Measurements from ENCODE around the gene KCNJ5.
A peak's percentile ranks its signal among the peaks of the same experiment; 100 is the strongest.

KCNJ5 gene

DNA sequence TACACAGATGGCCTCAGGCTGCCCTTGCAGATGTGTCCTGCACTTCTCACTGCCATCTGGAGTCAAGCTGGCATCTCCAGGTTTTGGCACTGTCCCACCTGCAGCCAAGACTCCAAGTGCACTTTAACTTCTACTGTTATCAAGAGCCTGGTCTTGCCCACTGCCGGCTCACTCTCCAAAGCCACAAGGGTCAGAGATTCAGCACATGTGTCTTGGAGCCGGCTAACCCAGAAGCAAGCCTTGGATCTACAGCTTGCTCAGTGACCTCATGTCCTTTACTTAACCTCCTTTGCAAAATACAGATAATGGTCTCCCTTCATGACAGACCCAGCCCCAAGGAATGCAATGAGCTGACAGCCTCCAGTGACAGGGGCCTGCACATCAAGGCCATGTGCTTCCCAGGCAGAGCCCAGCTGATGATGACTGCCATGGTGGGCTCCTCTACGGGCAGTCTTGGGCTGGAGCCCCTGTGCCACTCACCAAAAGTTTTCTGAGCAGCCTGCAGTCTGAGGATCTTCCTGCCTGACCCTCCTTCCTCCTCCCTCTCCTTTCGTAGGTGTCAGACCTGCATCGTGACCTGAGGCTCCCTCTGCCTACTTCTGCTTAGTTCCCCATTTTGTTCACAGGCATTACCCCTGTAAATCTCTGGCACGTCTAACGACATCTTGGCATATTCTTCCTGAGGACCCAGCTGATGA, 42.5 kb downstream of the KCNJ5 start:
- no peak for DNase-seq (ENCODE audit: low spot score)

DNA sequence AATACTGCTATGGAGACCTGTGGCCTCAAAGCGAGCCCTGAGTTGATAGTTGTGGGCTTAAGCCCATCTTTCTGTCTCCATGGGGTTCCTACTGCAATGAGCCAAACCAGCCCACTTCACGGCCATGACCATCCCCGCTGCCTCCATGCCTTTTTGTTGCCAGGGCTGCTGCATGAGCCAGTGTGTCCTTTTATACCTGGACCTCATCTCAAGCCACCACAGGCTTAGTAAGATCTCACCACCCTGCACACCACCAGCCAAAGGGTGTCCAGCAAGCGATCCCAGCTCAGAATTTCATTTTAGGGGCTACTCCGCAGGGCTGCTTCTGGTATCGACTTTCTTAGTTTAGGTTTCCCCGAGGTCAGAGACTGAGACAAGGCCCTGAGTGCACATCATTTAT, 43.2 kb downstream of the KCNJ5 start:
- no peak for DNase-seq (ENCODE audit: low spot score)

GRCh38 chr11:128934926-128935325, 43.8 kb downstream of the KCNJ5 start:
- DNase-seq (ENCODE audit: low spot score): no peak

DNA sequence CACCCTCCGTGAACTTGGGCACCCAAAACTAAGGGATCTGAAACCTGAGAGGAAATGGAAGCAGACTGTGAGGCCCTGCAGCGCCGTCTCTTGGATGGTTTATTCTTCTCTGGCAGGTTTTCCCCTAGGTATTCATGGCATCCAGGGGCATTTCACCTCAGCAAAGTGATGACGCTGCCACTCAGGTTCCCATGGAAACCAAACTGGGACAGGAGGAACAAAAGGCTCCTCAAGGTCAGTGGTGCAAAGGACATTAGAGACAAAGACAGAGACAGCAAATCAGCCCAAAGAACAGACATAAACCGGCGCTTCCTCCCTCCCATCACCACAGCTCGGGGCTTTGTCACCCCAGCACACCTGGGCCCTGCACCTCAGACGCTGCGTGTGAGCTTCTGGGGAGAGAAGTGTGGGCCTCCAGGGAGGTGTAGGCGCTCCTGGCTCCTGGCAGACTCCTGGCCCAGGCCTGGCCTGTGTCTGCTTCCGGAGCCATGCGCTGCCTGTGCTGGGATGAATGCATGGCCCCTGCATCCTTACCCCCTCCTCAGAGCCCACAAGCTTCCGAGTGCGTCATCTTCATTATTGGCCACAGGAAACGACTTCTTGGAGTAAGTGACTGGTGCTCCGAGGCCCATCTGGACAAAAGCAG, 45.6 kb downstream of the KCNJ5 start:
- DNase-seq (ENCODE audit: low spot score): no peak

GRCh38 chr11:128937480-128937879, 46.3 kb downstream of the KCNJ5 start:
- no peak for DNase-seq (ENCODE audit: low spot score)

DNA sequence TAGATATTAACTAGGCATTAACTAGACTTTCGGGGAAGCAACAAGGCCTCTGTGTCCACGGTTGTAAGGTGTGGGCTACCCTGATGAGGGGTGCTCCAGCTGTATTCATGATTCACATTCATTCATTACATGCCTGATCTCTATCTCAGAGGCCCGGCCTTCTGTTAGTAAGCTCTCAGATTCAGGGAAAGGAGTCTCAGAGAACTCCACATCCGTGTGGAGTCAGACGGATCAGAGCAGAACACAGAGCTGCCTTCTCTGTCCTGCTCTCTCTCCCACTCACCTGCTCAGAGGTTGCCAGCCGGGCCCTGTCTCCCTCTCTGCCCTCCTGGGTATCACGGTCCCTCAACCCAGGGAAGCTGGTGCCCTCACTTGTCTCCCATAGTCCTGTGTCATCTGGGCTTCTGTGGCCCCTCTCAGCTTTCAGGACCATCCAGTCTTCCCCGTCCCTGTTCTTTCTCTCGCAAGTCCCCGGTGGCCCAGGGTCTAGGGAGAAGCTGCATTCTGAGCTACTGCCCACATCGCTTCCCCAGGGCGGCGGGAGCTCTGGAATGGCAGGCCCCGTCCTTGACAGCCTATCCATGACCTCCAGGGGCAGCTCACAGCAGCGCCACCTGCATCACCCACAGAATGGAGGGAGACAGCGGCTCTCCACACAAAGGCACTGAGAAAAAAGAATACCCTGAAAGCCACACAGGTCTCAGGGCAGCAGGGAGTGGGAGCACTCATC, 47.2 kb downstream of the KCNJ5 start:
- no peak for DNase-seq (ENCODE audit: low spot score)

- DNase-seq (ENCODE audit: low spot score): no peak
Observed at GRCh38 chr11:128939591-128939990, 48.4 kb downstream of the KCNJ5 start.

GRCh38 chr11:128940156-128940555, 49.0 kb downstream of the KCNJ5 start:
- DNase-seq (ENCODE audit: low spot score): no peak

DNA sequence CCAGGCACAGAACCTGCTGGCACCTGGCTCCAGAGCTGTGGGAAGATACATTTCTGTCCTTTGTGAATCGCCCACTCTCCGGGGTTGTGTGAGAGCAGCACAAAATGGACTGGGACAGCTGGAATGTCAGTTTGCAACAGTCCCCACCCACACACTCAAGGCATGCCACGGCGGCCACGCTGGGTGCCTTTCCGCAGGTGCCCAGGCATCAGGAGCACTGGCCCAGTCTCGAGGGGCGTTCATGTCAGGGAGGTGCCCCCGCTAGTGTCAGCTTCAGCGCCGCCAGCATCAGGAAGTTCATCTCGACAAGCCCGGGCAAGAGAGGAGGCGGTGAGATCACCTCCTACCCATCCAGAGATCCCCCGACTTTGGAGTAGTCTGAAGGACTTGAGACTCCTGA, 49.4 kb downstream of the KCNJ5 start:
- DNase-seq (ENCODE audit: low spot score): no peak

GRCh38 chr11:128941110-128941509, 50.0 kb downstream of the KCNJ5 start:
- DNase-seq (ENCODE audit: low spot score): no peak

DNA sequence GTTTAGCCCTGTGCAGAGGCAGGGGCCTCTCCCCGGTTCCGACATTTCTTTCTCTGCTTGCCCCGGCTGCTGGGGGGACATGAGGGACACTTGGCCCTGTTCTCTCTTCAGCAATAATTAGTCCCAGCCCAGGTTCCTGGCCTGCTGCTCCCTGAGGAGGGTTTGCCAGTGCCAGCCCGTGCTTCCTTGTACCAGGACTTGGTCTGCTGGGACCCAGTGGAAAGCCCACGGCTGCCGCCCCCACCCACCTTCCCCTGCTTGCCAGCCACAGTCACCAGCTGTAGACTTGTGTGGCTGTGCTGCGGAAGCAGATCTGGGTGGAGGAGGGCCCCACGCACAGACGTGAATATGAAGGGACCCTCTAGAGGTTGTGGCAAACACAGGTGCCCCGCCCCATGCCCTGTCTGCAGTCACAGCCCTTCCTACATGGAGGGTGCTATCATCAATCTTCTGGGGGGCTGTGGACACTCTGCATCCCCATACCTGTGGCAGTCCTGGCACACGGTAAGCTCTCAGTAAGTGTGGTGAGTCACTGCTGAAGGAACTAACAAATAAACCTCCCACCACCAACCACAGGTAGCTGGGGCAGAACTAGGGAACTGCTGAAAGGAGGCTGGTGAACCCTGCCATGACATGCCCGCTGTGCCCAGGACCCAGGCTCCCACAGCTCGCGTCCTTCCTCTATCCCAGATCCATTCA, 50.6 kb downstream of the KCNJ5 start:
- no peak for DNase-seq (ENCODE audit: low spot score)

- DNase-seq (ENCODE audit: low spot score): no peak
Observed at GRCh38 chr11:128942272-128942612, 51.1 kb downstream of the KCNJ5 start.

GRCh38 chr11:128942817-128943427, 51.8 kb downstream of the KCNJ5 start, which contains the start of gene TP53AIP1:
Gene TP53AIP1, minus strand, starts transcription at chr11:128942871. Its CDS starts 5,053 bp downstream, at chr11:128937818.
- DNase-seq (ENCODE audit: low spot score): no peak

DNA sequence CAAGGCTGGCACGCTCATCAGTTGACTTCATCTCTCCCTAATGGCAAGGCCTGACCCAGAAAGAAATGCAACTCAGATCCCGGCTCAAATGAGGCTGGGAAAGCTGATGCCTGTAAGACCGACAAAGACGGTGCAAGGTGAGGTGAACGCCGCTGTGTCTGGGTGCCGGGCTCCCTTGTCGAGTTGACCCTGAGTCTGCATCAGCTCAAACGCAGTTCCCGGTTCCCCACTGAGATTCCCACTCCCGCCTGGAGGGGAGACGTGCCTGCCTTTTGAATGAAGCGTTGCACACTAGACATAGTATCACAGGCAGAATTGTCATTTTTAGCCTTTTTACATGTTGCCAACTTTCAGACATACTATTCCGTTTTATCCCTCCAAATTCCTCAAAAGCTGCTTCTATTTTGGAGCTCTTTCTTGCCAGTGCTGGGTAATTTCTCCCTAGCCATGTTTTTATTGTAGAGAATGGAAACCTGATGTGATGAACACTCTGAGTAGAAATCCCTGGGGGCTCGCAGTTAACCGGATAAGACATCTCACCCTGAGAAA, 52.3 kb downstream of the KCNJ5 start:
- no peak for DNase-seq (ENCODE audit: low spot score)

DNA sequence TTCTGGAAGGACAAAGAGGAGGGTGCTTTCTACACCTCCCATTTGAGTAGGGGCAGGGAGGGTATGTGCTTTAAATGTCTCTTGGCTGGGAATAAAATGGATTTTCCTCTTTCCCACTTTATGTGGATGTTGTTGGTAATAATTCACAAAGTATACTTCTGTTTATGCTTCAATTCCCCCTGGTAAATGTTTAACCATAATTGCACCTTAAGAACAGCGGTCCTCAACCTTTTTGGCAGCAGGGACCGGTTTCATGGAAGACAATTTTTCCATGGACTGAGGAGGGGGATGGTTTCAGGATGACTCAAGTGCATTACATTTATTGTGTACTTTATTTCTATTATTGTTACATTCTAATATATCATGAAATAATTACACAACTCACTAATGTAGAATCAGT, 55.5 kb downstream of the KCNJ5 start:
- no peak for DNase-seq (ENCODE audit: low spot score)

DNA sequence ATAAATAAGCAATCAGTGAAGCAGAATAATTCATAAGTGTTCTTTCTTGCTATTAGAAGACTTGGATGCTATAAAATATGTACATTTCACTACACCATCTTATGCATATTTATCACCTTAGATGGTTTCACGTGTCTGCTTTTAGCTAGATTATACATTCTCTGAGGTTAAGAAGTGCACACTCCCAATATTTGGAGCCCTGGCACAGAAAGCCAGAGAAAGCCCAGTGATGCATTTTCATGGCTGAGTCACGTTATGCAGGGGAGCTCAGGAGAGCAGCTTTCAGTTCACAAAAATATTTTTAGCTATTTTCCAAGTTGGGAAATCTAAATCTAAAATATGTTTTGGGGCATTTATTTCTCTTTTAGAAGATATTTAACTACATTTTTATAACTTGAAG, 56.6 kb downstream of the KCNJ5 start:
- DNase-seq (ENCODE audit: low spot score): no peak

DNA sequence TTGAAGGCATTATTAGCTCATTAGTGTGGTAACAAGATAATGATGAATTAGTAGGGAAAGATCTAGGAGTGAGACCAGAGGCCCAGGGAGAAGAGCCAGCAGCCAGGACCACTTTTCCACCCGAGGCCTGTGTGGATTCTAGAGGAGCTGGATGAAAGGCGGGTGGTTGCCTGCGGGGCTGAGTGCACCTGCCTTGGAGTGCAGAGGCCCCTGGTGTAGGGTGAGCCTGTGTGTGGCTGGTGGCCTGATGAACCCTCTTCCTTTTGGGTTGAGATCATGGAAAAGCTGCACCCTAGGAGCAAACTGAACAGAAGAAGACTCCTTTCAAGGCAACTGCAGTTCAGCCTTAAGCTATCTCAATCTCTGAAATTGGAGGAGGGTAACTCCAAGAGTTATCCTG, 57.4 kb downstream of the KCNJ5 start:
- no peak for DNase-seq (ENCODE audit: low spot score)

DNA sequence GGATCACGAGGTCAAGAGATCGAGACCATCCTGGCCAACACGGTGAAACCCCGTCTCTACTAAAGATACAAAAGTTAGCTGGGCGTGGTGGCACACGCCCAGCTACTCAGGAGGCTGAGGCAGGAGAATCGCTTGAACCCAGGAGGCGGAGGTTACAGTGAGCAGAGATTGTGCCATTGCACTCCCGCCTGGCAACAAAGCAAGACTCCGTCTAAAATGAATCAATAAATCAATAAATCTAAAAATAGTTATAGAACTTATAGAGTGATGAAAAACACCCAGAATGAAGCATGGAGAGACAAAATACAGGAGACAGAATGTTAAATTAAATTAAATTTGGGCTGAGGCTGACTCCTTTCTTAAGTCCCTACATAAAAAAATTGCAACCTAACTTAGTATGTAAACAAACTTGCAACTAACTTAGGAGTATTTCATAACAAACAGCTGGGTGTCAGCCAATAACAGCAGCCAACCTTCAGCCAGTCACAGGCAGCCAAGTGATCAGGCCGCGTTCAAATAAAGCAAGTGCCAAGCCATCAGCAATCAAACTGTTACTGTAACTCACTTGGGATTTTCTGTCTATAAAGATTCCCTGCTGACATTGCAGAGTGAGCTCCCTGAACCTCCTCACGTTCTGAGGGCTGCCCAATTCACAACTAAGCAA, 58.8 kb downstream of the KCNJ5 start:
- no peak for DNase-seq (ENCODE audit: low spot score)

DNA sequence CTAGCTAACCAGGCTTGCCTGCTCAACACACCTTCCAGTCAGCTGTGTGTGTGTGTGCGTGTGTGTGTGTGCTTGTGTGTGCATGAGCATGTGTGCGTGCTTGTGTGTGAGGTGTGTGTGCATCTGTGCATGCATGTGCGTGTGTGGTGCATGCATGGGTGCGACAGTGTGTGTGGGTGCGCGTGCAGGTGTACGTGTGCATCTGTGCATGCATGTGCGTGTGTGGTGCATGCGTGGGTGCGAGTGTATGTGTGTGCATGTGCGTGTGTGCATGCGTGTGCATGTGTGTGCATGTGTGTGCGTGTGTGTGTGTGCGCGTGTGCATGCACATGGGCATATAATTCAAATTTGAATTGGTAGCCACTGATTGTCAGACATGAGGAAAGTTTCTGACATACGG, 62.0 kb downstream of the KCNJ5 start:
- no peak for DNase-seq (ENCODE audit: low spot score)

DNA sequence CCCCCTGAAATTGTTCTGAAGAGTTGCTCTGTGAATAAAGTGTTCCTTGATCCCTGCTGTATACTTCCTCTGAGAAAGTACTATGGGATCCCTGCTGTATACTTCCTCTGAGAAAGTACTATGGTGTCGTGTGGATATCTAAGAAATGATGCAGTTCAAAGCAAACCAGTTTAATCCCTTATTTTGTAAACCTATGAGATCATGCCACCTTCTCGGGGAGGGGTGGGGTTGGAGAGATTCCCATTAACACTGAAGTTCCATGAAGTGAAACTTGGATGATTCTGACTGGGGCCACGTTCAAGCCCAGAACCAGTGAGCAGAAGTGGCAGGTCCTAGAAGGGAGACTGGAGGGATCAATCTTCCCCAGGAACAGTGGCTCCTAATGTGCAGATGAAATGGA, 64.5 kb downstream of the KCNJ5 start:
- no peak for DNase-seq (ENCODE audit: low spot score)

DNA sequence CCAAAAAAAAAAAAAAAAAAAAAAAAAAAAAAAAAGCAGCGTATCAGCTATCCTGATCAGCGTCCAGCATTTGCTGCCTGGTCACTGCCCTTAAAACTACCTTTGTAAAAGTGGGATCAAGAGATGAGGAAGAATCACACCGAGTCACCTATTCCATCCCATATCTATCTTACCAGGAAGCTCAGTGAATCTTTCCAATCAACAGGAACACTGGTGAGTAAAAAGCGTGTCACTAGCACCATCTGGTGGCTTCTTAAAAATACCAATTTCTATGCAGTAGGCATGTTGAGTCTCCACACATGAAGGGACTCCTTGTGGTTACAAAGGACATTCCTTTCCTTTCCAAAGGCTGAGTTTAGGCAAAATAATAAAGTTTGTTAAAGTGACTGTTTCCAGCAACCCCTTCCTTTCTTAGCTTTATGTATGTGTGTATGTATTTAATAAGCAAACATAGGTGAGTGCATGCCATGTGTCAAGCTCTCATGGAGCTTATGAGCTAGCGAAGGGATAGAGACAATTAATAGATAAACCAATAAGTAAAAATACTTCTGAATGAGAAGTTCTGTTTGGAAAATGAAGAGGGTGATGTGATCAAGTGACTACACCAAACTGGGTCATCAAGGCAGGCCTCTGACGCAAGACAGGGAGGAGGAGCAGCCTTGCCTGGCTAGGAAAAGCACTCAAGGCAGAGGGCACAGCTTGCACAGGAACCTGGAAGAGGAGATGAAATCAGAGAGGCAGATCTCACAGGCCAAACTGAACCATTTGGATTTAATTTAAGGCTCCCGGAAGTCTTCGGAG, 65.4 kb downstream of the KCNJ5 start:
- DNase-seq (ENCODE audit: low spot score): peak; percentile 38

All from CD4-positive, alpha-beta T cell treated with Interleukin-15 for 4 hours (primary cell).